Tibial nerve (tissue), 4 donors: ENCODE measurements around the gene KIRREL2.

Source experiments
- EP300 ChIP-seq, 2 donors: sonication (generic); formaldehyde crosslinking; IDR thresholded peaks; one replicate each; pipeline ENCODE4 v1.6.1; 2017; ENCODE audit warnings: antibody characterized with exemption in 2 of 2, mild to moderate bottlenecking in 1 of 2
- TF ChIP-seq, protein P1 (sequence below), 5 experiments: fragments of 200-600 bp in 3 of 5; fragments of 450-650 bp in 2 of 5; sonication (generic) in 3 of 5; IDR thresholded peaks; one replicate each; pipeline ENCODE4 v1.5.1; 2016 to 2019; ENCODE audit warnings: antibody characterized with exemption in 5 of 5, mild to moderate bottlenecking in 3 of 5, moderate library complexity in 2 of 5

- TF ChIP-seq, protein P1, sequence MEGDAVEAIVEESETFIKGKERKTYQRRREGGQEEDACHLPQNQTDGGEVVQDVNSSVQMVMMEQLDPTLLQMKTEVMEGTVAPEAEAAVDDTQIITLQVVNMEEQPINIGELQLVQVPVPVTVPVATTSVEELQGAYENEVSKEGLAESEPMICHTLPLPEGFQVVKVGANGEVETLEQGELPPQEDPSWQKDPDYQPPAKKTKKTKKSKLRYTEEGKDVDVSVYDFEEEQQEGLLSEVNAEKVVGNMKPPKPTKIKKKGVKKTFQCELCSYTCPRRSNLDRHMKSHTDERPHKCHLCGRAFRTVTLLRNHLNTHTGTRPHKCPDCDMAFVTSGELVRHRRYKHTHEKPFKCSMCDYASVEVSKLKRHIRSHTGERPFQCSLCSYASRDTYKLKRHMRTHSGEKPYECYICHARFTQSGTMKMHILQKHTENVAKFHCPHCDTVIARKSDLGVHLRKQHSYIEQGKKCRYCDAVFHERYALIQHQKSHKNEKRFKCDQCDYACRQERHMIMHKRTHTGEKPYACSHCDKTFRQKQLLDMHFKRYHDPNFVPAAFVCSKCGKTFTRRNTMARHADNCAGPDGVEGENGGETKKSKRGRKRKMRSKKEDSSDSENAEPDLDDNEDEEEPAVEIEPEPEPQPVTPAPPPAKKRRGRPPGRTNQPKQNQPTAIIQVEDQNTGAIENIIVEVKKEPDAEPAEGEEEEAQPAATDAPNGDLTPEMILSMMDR (IDR thresholded peaks at IDR 0.05) = no peak
- TF ChIP-seq EP300 (IDR thresholded peaks at IDR 0.05) = no peak
Observed at GRCh38 chr19:35828692-35829301, 27.9 kb upstream of the KIRREL2 start.
